GM12865 (cell line): ENCODE measurements around the gene NFIC.
"Not testable (repeated sequence)": the region's sequence is repeated elsewhere in the genome, so short reads cannot be mapped to it uniquely, and the experiment has no call there.

Source experiments
- DNase-seq: peaks from one replicate; pipeline ENCODE4 v3.0.0; 2010; ENCODE audit warnings: low read depth
- H3K4me3 ChIP-seq: 2 replicates; pipeline ENCODE4 v1.5.1; 2011; ENCODE audit warnings: mild to moderate bottlenecking, low read depth, low read length, control low read depth
- TF ChIP-seq, protein P1 (sequence below): IDR thresholded peaks from 2 replicates; pipeline ENCODE4 v1.5.1; 2011; ENCODE audit warnings: low read length, control low read depth, low read depth, inconsistent platforms; ENCODE audit not compliant: insufficient read depth; ENCODE audit errors: missing control alignments

Gene NFIC

DNA sequence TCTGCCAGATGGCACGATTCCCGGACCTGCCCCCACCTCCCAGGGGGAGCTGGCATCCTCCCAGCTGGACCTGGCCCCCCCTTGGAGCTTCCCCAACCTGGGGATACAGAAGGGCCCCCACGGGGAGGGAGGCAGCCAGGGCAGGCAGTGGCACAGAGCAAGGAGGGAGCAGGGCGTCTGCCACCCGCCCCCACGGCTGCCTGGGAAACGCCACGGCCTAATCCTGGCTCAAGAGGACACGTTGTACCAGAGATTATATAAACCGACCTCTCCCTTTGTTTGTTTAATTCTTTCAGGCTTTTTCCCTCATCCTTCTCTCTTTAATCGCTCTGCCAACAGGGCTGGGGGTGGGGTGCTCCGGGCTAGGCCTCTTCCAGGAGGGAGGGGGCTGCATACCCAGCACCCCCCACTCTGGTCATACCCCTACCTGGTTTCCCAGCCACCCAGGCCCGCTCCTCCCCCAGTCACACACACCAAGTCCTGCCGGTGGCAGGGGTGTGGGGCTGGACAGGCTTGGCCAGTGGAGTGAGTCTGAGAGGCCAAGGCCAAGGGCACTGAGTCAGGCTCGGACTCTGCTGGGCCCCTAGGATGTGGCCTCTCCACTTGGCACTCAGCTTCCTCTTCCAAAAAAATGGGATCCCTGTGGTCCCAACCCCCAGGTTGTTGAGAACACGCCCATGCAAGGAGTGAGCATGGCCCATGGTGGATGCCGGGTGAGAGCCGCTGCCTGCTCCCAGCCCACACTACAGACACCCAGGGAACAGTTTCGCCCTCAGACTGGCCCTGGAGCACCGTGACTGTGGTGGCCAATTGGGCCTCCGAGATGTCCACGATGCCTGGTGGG, 29.5 kb upstream of the NFIC start:
- TF ChIP-seq, protein P1, sequence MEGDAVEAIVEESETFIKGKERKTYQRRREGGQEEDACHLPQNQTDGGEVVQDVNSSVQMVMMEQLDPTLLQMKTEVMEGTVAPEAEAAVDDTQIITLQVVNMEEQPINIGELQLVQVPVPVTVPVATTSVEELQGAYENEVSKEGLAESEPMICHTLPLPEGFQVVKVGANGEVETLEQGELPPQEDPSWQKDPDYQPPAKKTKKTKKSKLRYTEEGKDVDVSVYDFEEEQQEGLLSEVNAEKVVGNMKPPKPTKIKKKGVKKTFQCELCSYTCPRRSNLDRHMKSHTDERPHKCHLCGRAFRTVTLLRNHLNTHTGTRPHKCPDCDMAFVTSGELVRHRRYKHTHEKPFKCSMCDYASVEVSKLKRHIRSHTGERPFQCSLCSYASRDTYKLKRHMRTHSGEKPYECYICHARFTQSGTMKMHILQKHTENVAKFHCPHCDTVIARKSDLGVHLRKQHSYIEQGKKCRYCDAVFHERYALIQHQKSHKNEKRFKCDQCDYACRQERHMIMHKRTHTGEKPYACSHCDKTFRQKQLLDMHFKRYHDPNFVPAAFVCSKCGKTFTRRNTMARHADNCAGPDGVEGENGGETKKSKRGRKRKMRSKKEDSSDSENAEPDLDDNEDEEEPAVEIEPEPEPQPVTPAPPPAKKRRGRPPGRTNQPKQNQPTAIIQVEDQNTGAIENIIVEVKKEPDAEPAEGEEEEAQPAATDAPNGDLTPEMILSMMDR: no peak

GRCh38 chr19:3338541-3339181, 27.7 kb upstream of the NFIC start:
- DNase-seq: no peak
- H3K4me3 ChIP-seq: no peak overlapping the region
- TF ChIP-seq, protein P1: no peak

More for the DNA sequence above, 29.5 kb upstream of the NFIC start:
- no peak overlapping the region for H3K4me3 ChIP-seq
- DNase-seq: no peak

DNA sequence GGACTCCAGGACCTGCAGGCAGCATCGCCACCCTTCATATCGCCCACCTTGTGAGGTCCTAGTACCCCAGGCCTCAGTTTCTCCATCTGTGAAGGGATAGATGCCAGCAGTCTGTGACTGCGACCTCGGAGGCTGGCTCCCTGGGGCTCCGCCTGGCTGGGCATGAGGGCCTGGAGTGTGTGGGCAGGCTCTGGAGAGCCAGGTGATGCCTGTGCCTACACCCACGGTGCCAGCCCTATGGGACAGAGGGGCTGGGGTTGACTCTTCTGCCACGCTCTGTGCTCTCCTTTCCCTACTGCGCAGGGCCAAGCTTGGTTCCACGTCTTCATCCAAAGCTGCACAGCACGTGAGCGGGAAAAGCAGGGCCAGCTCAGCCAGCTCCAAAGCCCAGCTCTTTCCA, 26.0 kb upstream of the NFIC start:
- TF ChIP-seq, protein P1: no peak

GRCh38 chr19:3342246-3342645, 24.1 kb upstream of the NFIC start:
- TF ChIP-seq, protein P1: no peak
- no peak for DNase-seq
- no peak overlapping the region for H3K4me3 ChIP-seq

More for the DNA sequence above, 26.0 kb upstream of the NFIC start:
- no peak for DNase-seq
- no peak overlapping the region for H3K4me3 ChIP-seq

GRCh38 chr19:3342962-3343361, 23.4 kb upstream of the NFIC start:
- H3K4me3 ChIP-seq, DNase-seq: not testable (repeated sequence)

DNA sequence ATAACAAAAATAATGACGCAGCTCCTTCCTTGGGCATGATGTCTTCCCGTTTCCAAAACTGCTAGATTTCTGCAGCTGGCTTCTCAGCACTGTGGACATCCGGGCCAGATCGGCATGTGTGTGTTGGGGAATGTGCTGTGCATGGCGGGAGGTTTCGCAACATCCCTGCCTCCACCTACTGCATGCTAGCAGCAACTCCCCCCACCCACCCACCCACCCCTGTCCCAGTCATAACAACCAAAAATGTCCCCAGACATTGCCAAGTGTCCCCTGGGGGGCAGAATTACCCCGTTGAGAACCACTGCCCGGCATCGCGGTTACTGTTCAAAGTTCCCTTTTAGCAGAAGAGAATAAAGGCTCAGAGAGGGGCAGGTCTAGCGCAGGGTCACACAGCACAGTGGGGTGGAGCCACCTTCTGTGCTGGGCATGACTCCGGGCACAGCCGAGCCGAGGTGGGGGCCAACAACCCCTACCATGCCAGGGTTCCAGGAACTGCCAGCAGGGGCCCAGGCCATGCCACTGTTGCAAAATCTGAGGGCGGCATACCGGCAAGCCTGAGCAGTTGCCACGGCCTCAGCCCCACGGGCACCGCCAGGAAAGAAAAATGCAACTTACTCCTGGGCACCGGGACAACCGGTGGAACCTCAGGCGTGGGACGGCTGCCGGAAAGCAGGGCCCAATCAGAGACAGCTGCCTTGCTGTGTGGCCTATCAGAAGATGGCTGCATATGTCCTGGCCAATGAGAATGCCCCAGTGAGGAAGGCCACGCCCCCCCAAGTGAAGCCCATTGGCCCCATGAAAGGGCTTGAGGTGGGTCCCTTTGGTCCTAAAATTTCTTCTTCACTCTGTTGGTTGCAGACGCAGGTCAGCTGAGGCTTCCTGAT, 22.5 kb upstream of the NFIC start:
- peak overlapping the region; percentile 28 for H3K4me3 ChIP-seq
- TF ChIP-seq, protein P1: peak; percentile 0
- DNase-seq: peak; percentile 83
